Panc1 (cell line): ENCODE data around the gene TRIO. TPM values are rescaled to one million over a fixed set of nuclear protein-coding genes. Genes with fewer than 3 reads are reported as not detected.

Source experiments
- ATAC-seq: fragments of 200-7000 bp; cut with Tn5 transposase; 2 replicates; pipeline ENCODE4 v1.9.1; 2020; ENCODE audit warnings: mild to moderate bottlenecking, moderate library complexity
- BruUV-seq: library from RNA; stranded (reverse); fragments of 400-500 nt; replicated peaks from 2 replicates; lab custom pipeline; 2021; lab: Mats Ljungman, UMichigan
- CTCF ChIA-PET: fragments of 300-600 bp; sonication (Branson Sonifier 250); formaldehyde crosslinking; loops from one replicate; lab custom pipeline; 2022; ENCODE audit warnings: antibody characterized with exemption; lab: Charles Lee
- POLR2A ChIA-PET: fragments of 300-600 bp; sonication (Branson Sonifier 250); formaldehyde crosslinking; loops from one replicate; lab custom pipeline; 2022; ENCODE audit warnings: antibody characterized with exemption; lab: Charles Lee
- DNase-seq: peaks from one replicate; pipeline ENCODE4 v3.0.0-alpha.2; 2010; ENCODE audit warnings: low read depth, low spot score
- H3K27ac ChIP-seq: 2 replicates; pipeline ENCODE4 v1.5.1; 2011; ENCODE audit warnings: mild to moderate bottlenecking, low read length, inconsistent platforms
- H3K27me3 ChIP-seq: fragments of 200-500 bp; sonication (Bioruptor generic); 2 replicates; pipeline ENCODE4 v1.6.0; 2014; ENCODE audit warnings: low read length, inconsistent platforms; ENCODE audit not compliant: control insufficient read depth, insufficient read depth
- H3K36me3 ChIP-seq: fragments of 200-500 bp; sonication (Bioruptor generic); 2 replicates; pipeline ENCODE4 v1.5.1; 2014; ENCODE audit warnings: inconsistent platforms, mild to moderate bottlenecking, low read length, moderate library complexity; ENCODE audit not compliant: control insufficient read depth, insufficient read depth
- H3K4me1 ChIP-seq: 2 replicates; pipeline ENCODE4 v1.5.1; 2011; ENCODE audit warnings: inconsistent platforms, mild to moderate bottlenecking, low read length, moderate library complexity; ENCODE audit not compliant: control insufficient read depth, insufficient read depth
- H3K4me3 ChIP-seq, 2 experiments: 2 replicates each; pipeline ENCODE4 v1.5.1; 2011 to 2012; ENCODE audit warnings: low read depth in 2 of 2, low read length in 2 of 2, mild to moderate bottlenecking in 2 of 2, inconsistent platforms in 1 of 2, moderate library complexity in 1 of 2
- H3K9me3 ChIP-seq: fragments of 200-500 bp; sonication (Bioruptor generic); 2 replicates; pipeline ENCODE4 v1.5.1; 2014; ENCODE audit warnings: low read depth, mild to moderate bottlenecking, inconsistent platforms, low read length, moderate library complexity; ENCODE audit not compliant: control insufficient read depth, insufficient read depth
- CTCF ChIP-seq: fragments of 450-650 bp; IDR thresholded peaks from 2 replicates; pipeline ENCODE4 v1.5.1; 2017; ENCODE audit warnings: mild to moderate bottlenecking
- POLR2AphosphoS5 ChIP-seq: IDR thresholded peaks from 2 replicates; pipeline ENCODE4 v1.6.1; 2012; ENCODE audit warnings: mild to moderate bottlenecking, low read depth, low read length, moderate library complexity
- REST ChIP-seq, 2 experiments: IDR thresholded peaks; 2 replicates each; pipeline ENCODE4 v1.6.1; 2011 to 2012; ENCODE audit warnings: low read depth in 2 of 2, control low read depth in 1 of 2, low read length in 1 of 2, mild to moderate bottlenecking in 1 of 2, moderate library complexity in 1 of 2; ENCODE audit not compliant: insufficient read depth in 1 of 2
- SIN3A ChIP-seq: IDR thresholded peaks from 2 replicates; pipeline ENCODE4 v1.6.1; 2012; ENCODE audit warnings: low read depth, mild to moderate bottlenecking, low read length, moderate library complexity, borderline replicate concordance; ENCODE audit not compliant: insufficient read depth
- TCF7L2 ChIP-seq: IDR thresholded peaks from 2 replicates; pipeline ENCODE4 v1.6.1; 2011; ENCODE audit warnings: mild to moderate bottlenecking, low read depth, low read length, inconsistent platforms
- in situ Hi-C: cut with HindIII; loops from 2 replicates; pipeline ENCODE4 v1.10.0; 2016; ENCODE audit warnings: low sequenced_read_pairs, low pct_unique_long_range_greater_than_20kb
- intact Hi-C: fragments of 100-400 bp; cut with micrococcal nuclease; formaldehyde crosslinking; loops from one replicate; pipeline ENCODE4 v1.10.0; 2022; ENCODE audit not compliant: unreplicated experiment
- total RNA-seq: library from RNA; stranded (reverse); gene quantifications from one replicate; pipeline ENCODE4 v1.2.1, GENCODE V29; 2021; ENCODE audit not compliant: unreplicated experiment

Gene TRIO
- total RNA-seq, 1 experiment from 2014 or later, result 349 TPM

- Histone ChIP-seq H3K36me3 (peaks cover 77% of the 10 kb centered on the region), H3K27me3 (no peaks in the 10 kb centered on the region), H3K9me3 (no peaks in the 10 kb centered on the region), H3K27ac (no peak overlapping the region), H3K4me1 (no peaks in the 10 kb centered on the region), H3K4me3 (no peak overlapping the region)
- no peak for TF ChIP-seq CTCF
- TF ChIP-seq POLR2AphosphoS5, result no peak
- TF ChIP-seq TCF7L2, result no peak
- no peak for TF ChIP-seq SIN3A
- no peak for TF ChIP-seq REST (IDR thresholded peaks at IDR 0.05; ENCODE audit: insufficient read depth in 1 of 2, low read depth in 2 of 2, low read length in 1 of 2)
- POLR2A ChIA-PET, result no interaction called here
- intact Hi-C loops (no loop called here), in situ Hi-C loops (no loop called here)
- ATAC-seq (no peak), DNase-seq (no peak)
- CTCF ChIA-PET, result no interaction called here
- BruUV-seq, result no TSS peak
Observed at GRCh38 chr5:14383923-14384322, 240.8 kb downstream of the TRIO start.

GRCh38 chr5:14385019-14385418 lies 241.9 kb downstream of the TRIO start:
- TF ChIP-seq POLR2AphosphoS5 (no peak), TCF7L2 (no peak), SIN3A (no peak), REST (IDR thresholded peaks at IDR 0.05; ENCODE audit: insufficient read depth in 1 of 2, low read depth in 2 of 2, low read length in 1 of 2) (no peak), CTCF (no peak)
- intact Hi-C loops (no loop called here), in situ Hi-C loops (no loop called here)
- BruUV-seq, result no TSS peak
- H3K4me3 ChIP-seq, result no peak overlapping the region
- no peaks in the 10 kb centered on the region for H3K9me3 ChIP-seq
- no peak for ATAC-seq
- H3K36me3 ChIP-seq, result peaks cover 80% of the 10 kb centered on the region
- ChIA-PET POLR2A (no interaction called here), CTCF (no interaction called here)
- DNase-seq, result no peak
- no peaks in the 10 kb centered on the region for H3K27me3 ChIP-seq
- H3K27ac ChIP-seq, result no peak overlapping the region
- no peaks in the 10 kb centered on the region for H3K4me1 ChIP-seq
